ENCODE measurements around the gene ARHGAP15. TPM values are rescaled to one million over a fixed set of nuclear protein-coding genes. Genes with fewer than 3 reads are reported as not detected.

ARHGAP15 gene
- total and polyA plus RNA-seq, 3 experiments from 2014 or later: 41.3 to 328 (median 41.4) TPM

- Histone ChIP-seq H3K9me3 (ENCODE audit: low read length) (no peaks in the 10 kb centered on the region), H3K27ac (ENCODE audit: low read depth, low read length) (no peak overlapping the region), H3K4me3 (ENCODE audit: low read length) (no peak overlapping the region), H3K4me1 (ENCODE audit: insufficient read depth, low read length) (no peaks in the 10 kb centered on the region), H3K36me3 (ENCODE audit: insufficient read depth, low read length) (no peaks in the 10 kb centered on the region), H3K27me3 (ENCODE audit: insufficient read depth, low read length, poor library complexity, severe bottlenecking) (no peaks in the 10 kb centered on the region)
- Mint-ChIP-seq H3K4me1 (peaks cover 14 to 22% (median 20%) of the 10 kb centered on the region in 3 donors), H3K9me3 (peaks cover 0 to 3% (median 0%) of the 10 kb centered on the region in 5 donors), H3K36me3 (peaks cover 0 to 4% (median 0%) of the 10 kb centered on the region in 3 donors), H3K27ac (no peak overlapping the region), H3K27me3 (no peaks in the 10 kb centered on the region), H3K4me3 (no peak overlapping the region)
- DNase-seq: no peak
- ChIA-PET POLR2A (no interaction called here), CTCF (interaction anchor here (0.5 kb wide), 1 partner anchor 116 kb away, joined by 3 read pairs; no protein-coding TSS in a partner anchor)
Observed at GRCh38 chr2:143801561-143801960, 672.3 kb downstream of the ARHGAP15 start.

GRCh38 chr2:143802242-143802641 is 673.0 kb downstream of the ARHGAP15 start:
- Mint-ChIP-seq H3K9me3 (peaks cover 0 to 3% (median 0%) of the 10 kb centered on the region in 5 donors), H3K4me3 (peak overlapping the region in 5 of 7 donors; percentile 65 to 86 (median 76)), H3K36me3 (peaks cover 0 to 4% (median 0%) of the 10 kb centered on the region in 3 donors), H3K27ac (no peak overlapping the region), H3K27me3 (no peaks in the 10 kb centered on the region), H3K4me1 (peaks cover 14 to 22% (median 20%) of the 10 kb centered on the region in 3 donors)
- H3K27me3 ChIP-seq (ENCODE audit: insufficient read depth, low read length, poor library complexity, severe bottlenecking): no peaks in the 10 kb centered on the region
- no peak overlapping the region for H3K4me3 ChIP-seq (ENCODE audit: low read length)
- POLR2A ChIA-PET: no interaction called here
- CTCF ChIA-PET: no interaction called here
- H3K4me1 ChIP-seq (ENCODE audit: insufficient read depth, low read length): no peaks in the 10 kb centered on the region
- H3K27ac ChIP-seq (ENCODE audit: low read depth, low read length): no peak overlapping the region
- H3K9me3 ChIP-seq (ENCODE audit: low read length): no peaks in the 10 kb centered on the region
- H3K36me3 ChIP-seq (ENCODE audit: insufficient read depth, low read length): no peaks in the 10 kb centered on the region
- no peak for DNase-seq

- no peaks in the 10 kb centered on the region for H3K9me3 ChIP-seq (ENCODE audit: low read length)
- H3K27me3 ChIP-seq (ENCODE audit: insufficient read depth, low read length, poor library complexity, severe bottlenecking): no peaks in the 10 kb centered on the region
- H3K4me1 Mint-ChIP-seq: peaks cover 14 to 22% (median 20%) of the 10 kb centered on the region in 3 donors
- no peak overlapping the region for H3K27ac ChIP-seq (ENCODE audit: low read depth, low read length)
- H3K27ac Mint-ChIP-seq: peak overlapping the region in 5 of 8 donors; percentile 36 to 73 (median 64)
- H3K36me3 ChIP-seq (ENCODE audit: insufficient read depth, low read length): no peaks in the 10 kb centered on the region
- no peak for DNase-seq
- peaks cover 0 to 4% (median 0%) of the 10 kb centered on the region in 3 donors for H3K36me3 Mint-ChIP-seq
- no peaks in the 10 kb centered on the region for H3K27me3 Mint-ChIP-seq
- peak overlapping the region; percentile 28 for H3K4me3 ChIP-seq (ENCODE audit: low read length)
- H3K4me1 ChIP-seq (ENCODE audit: insufficient read depth, low read length): no peaks in the 10 kb centered on the region
- CTCF ChIA-PET: no interaction called here
- POLR2A ChIA-PET: no interaction called here
- peak overlapping the region in 6 of 7 donors; percentile 65 to 86 (median 74) for H3K4me3 Mint-ChIP-seq
- H3K9me3 Mint-ChIP-seq: peaks cover 0 to 3% (median 0%) of the 10 kb centered on the region in 5 donors
Observed at GRCh38 chr2:143802871-143803650, 673.8 kb downstream of the ARHGAP15 start.

GRCh38 chr2:143803936-143804335 is 674.7 kb downstream of the ARHGAP15 start:
- Mint-ChIP-seq H3K4me3 (peak overlapping the region in 1 of 7 donors; percentile 5), H3K9me3 (no peaks in the 10 kb centered on the region), H3K36me3 (peaks cover 0 to under 1% (median 0%) of the 10 kb centered on the region in 3 donors), H3K27ac (no peak overlapping the region), H3K4me1 (peaks cover 14 to 22% (median 20%) of the 10 kb centered on the region in 3 donors), H3K27me3 (no peaks in the 10 kb centered on the region)
- no peaks in the 10 kb centered on the region for H3K27me3 ChIP-seq (ENCODE audit: insufficient read depth, low read length, poor library complexity, severe bottlenecking)
- no peaks in the 10 kb centered on the region for H3K36me3 ChIP-seq (ENCODE audit: insufficient read depth, low read length)
- CTCF ChIA-PET: no interaction called here
- POLR2A ChIA-PET: no interaction called here
- H3K9me3 ChIP-seq (ENCODE audit: low read length): no peaks in the 10 kb centered on the region
- no peak overlapping the region for H3K4me3 ChIP-seq (ENCODE audit: low read length)
- no peak for DNase-seq
- no peak overlapping the region for H3K27ac ChIP-seq (ENCODE audit: low read depth, low read length)
- H3K4me1 ChIP-seq (ENCODE audit: insufficient read depth, low read length): no peaks in the 10 kb centered on the region

- ChIA-PET CTCF (no interaction called here), POLR2A (no interaction called here)
- H3K4me3 ChIP-seq (ENCODE audit: low read length): no peak overlapping the region
- no peak for DNase-seq
- Mint-ChIP-seq H3K4me1 (peaks cover 14 to 22% (median 20%) of the 10 kb centered on the region in 3 donors), H3K36me3 (no peaks in the 10 kb centered on the region), H3K9me3 (no peaks in the 10 kb centered on the region), H3K27me3 (no peaks in the 10 kb centered on the region), H3K27ac (no peak overlapping the region), H3K4me3 (no peak overlapping the region)
- H3K9me3 ChIP-seq (ENCODE audit: low read length): no peaks in the 10 kb centered on the region
- H3K36me3 ChIP-seq (ENCODE audit: insufficient read depth, low read length): no peaks in the 10 kb centered on the region
- H3K27me3 ChIP-seq (ENCODE audit: insufficient read depth, low read length, poor library complexity, severe bottlenecking): no peaks in the 10 kb centered on the region
- no peak overlapping the region for H3K27ac ChIP-seq (ENCODE audit: low read depth, low read length)
- H3K4me1 ChIP-seq (ENCODE audit: insufficient read depth, low read length): no peaks in the 10 kb centered on the region
Observed at GRCh38 chr2:143805666-143806065, 676.4 kb downstream of the ARHGAP15 start.

- H3K27me3 ChIP-seq (ENCODE audit: insufficient read depth, low read length, poor library complexity, severe bottlenecking): no peaks in the 10 kb centered on the region
- no peaks in the 10 kb centered on the region for H3K9me3 ChIP-seq (ENCODE audit: low read length)
- no peaks in the 10 kb centered on the region for H3K36me3 ChIP-seq (ENCODE audit: insufficient read depth, low read length)
- H3K4me1 ChIP-seq (ENCODE audit: insufficient read depth, low read length): no peaks in the 10 kb centered on the region
- POLR2A ChIA-PET: no interaction called here
- Mint-ChIP-seq H3K27ac (no peak overlapping the region), H3K27me3 (no peaks in the 10 kb centered on the region), H3K9me3 (no peaks in the 10 kb centered on the region), H3K4me1 (peaks cover 11 to 14% (median 14%) of the 10 kb centered on the region in 3 donors), H3K36me3 (no peaks in the 10 kb centered on the region), H3K4me3 (no peak overlapping the region)
- no peak overlapping the region for H3K27ac ChIP-seq (ENCODE audit: low read depth, low read length)
- no peak overlapping the region for H3K4me3 ChIP-seq (ENCODE audit: low read length)
- CTCF ChIA-PET: no interaction called here
- no peak for DNase-seq
Observed at GRCh38 chr2:143807192-143807591, 678.0 kb downstream of the ARHGAP15 start.

- Histone ChIP-seq H3K27me3 (ENCODE audit: insufficient read depth, low read length, poor library complexity, severe bottlenecking) (no peaks in the 10 kb centered on the region), H3K9me3 (ENCODE audit: low read length) (no peaks in the 10 kb centered on the region), H3K36me3 (ENCODE audit: insufficient read depth, low read length) (no peaks in the 10 kb centered on the region), H3K4me1 (ENCODE audit: insufficient read depth, low read length) (no peaks in the 10 kb centered on the region), H3K4me3 (ENCODE audit: low read length) (no peak overlapping the region), H3K27ac (ENCODE audit: low read depth, low read length) (no peak overlapping the region)
- Mint-ChIP-seq H3K36me3 (no peaks in the 10 kb centered on the region), H3K4me3 (no peak overlapping the region), H3K9me3 (no peaks in the 10 kb centered on the region), H3K4me1 (peaks cover 7 to 9% (median 9%) of the 10 kb centered on the region in 3 donors), H3K27me3 (no peaks in the 10 kb centered on the region), H3K27ac (no peak overlapping the region)
- no peak for DNase-seq
- POLR2A ChIA-PET: no interaction called here
- CTCF ChIA-PET: no interaction called here
Observed at GRCh38 chr2:143807671-143808070, 678.5 kb downstream of the ARHGAP15 start.

- DNase-seq: no peak
- Mint-ChIP-seq H3K27ac (peak overlapping the region in 1 of 8 donors; percentile 45), H3K36me3 (no peaks in the 10 kb centered on the region), H3K9me3 (no peaks in the 10 kb centered on the region), H3K4me1 (peaks cover 2 to 4% (median 4%) of the 10 kb centered on the region in 3 donors), H3K4me3 (no peak overlapping the region), H3K27me3 (no peaks in the 10 kb centered on the region)
- ChIA-PET POLR2A (no interaction called here), CTCF (no interaction called here)
- no peaks in the 10 kb centered on the region for H3K4me1 ChIP-seq (ENCODE audit: insufficient read depth, low read length)
- H3K27me3 ChIP-seq (ENCODE audit: insufficient read depth, low read length, poor library complexity, severe bottlenecking): no peaks in the 10 kb centered on the region
- no peak overlapping the region for H3K27ac ChIP-seq (ENCODE audit: low read depth, low read length)
- no peaks in the 10 kb centered on the region for H3K9me3 ChIP-seq (ENCODE audit: low read length)
- no peaks in the 10 kb centered on the region for H3K36me3 ChIP-seq (ENCODE audit: insufficient read depth, low read length)
- no peak overlapping the region for H3K4me3 ChIP-seq (ENCODE audit: low read length)
Observed at GRCh38 chr2:143808166-143808565, 678.9 kb downstream of the ARHGAP15 start.

All from CD8-positive, alpha-beta memory T cell (primary cell).